GM19099 (cell line): ENCODE results near the gene USP17L28.
"Not testable (repeated sequence)": the region's sequence is repeated elsewhere in the genome, so short reads cannot be mapped to it uniquely, and the experiment has no call there.

Experiments
- POLR2A ChIP-seq: IDR thresholded peaks from 3 replicates; pipeline ENCODE4 v1.6.1; 2011; ENCODE audit warnings: low read depth; ENCODE audit not compliant: insufficient read length; ENCODE audit errors: extremely low read depth

The USP17L28 gene

GRCh38 chr4:9348593-9348992, at the start of gene USP17L28:
USP17L28 (plus strand) TSS chr4:9348893; CDS start chr4:9348893, 0 bp downstream.
- not testable (repeated sequence) for TF ChIP-seq POLR2A

GRCh38 chr4:9324865-9325264, 23.8 kb upstream of the USP17L28 start, which contains the start of gene USP17L24:
USP17L24 (plus strand) TSS chr4:9325165; CDS start chr4:9325165, 0 bp downstream.
- TF ChIP-seq POLR2A: not testable (repeated sequence)

- not testable (repeated sequence) for TF ChIP-seq POLR2A
Measured at GRCh38 chr4:9329611-9330010, 19.1 kb upstream of the USP17L28 start, which contains the start of gene USP17L25. USP17L25 (plus strand) TSS chr4:9329911; CDS start chr4:9329911, 0 bp downstream.

GRCh38 chr4:9334358-9334757, 14.3 kb upstream of the USP17L28 start, which contains the start of gene USP17L26:
USP17L26 (plus strand) TSS chr4:9334658; CDS start chr4:9334658, 0 bp downstream.
- TF ChIP-seq POLR2A: not testable (repeated sequence)

- not testable (repeated sequence) for TF ChIP-seq POLR2A
Measured at GRCh38 chr4:9339103-9339502, 9.6 kb upstream of the USP17L28 start, which contains the start of gene USP17L5. USP17L5 (plus strand) TSS chr4:9339403; CDS start chr4:9339403, 0 bp downstream.

GRCh38 chr4:9343848-9344247, 4.8 kb upstream of the USP17L28 start, which contains the start of gene USP17L27:
USP17L27 (plus strand) TSS chr4:9344148; CDS start chr4:9344148, 0 bp downstream.
- not testable (repeated sequence) for TF ChIP-seq POLR2A

GRCh38 chr4:9353338-9353737, 4.6 kb downstream of the USP17L28 start, which contains the start of gene USP17L29:
USP17L29 (plus strand) TSS chr4:9353638; CDS start chr4:9353638, 0 bp downstream.
- not testable (repeated sequence) for TF ChIP-seq POLR2A

- TF ChIP-seq POLR2A: not testable (repeated sequence)
Measured at GRCh38 chr4:9362829-9363228, 14.1 kb downstream of the USP17L28 start, which contains the start of gene USP17L30. USP17L30 (plus strand) TSS chr4:9363129; CDS start chr4:9363129, 0 bp downstream.

- TF ChIP-seq POLR2A: no peak
Measured at GRCh38 chr4:9384126-9384525, 35.4 kb downstream of the USP17L28 start.
